Thymus (tissue), 11 donors: Measurements from ENCODE around the gene C19orf73. TPM values are rescaled to one million over a fixed set of nuclear protein-coding genes. Genes with fewer than 3 reads are reported as not detected.

Source experiments
- DNase-seq, 9 donors: peaks; one replicate each; pipeline ENCODE4 v3.0.0-alpha.2; 2013; ENCODE audit warnings: low spot score in 9 of 9, low read depth in 6 of 9, missing footprints in 1 of 9
- H3K27ac ChIP-seq, 2 donors: one replicate each; pipeline ENCODE4 v1.5.1; 2013; ENCODE audit warnings: control low read depth in 1 of 2, low read depth in 1 of 2, low read length in 1 of 2, mild to moderate bottlenecking in 1 of 2, moderate library complexity in 1 of 2
- H3K27me3 ChIP-seq, 2 donors: one replicate each; pipeline ENCODE4 v1.5.1; 2013; ENCODE audit warnings: low read length in 1 of 2; ENCODE audit not compliant: control insufficient read depth in 2 of 2, insufficient read depth in 1 of 2
- H3K36me3 ChIP-seq, 2 donors: one replicate each; pipeline ENCODE4 v1.5.1; 2013; ENCODE audit warnings: low read length in 1 of 2, mild to moderate bottlenecking in 1 of 2, moderate library complexity in 1 of 2; ENCODE audit not compliant: control insufficient read depth in 2 of 2, insufficient read depth in 2 of 2
- H3K4me1 ChIP-seq, 2 donors: one replicate each; pipeline ENCODE4 v1.5.1; 2013; ENCODE audit warnings: low read length in 2 of 2; ENCODE audit not compliant: control insufficient read depth in 2 of 2, insufficient read depth in 2 of 2
- H3K4me3 ChIP-seq, 2 donors: one replicate each; pipeline ENCODE4 v1.5.1; 2013; ENCODE audit warnings: low read length in 2 of 2, control low read depth in 1 of 2, mild to moderate bottlenecking in 1 of 2
- H3K9me3 ChIP-seq, 2 donors: one replicate each; pipeline ENCODE4 v1.5.1; 2013; ENCODE audit warnings: low read length in 1 of 2, mild to moderate bottlenecking in 1 of 2; ENCODE audit not compliant: control insufficient read depth in 2 of 2, insufficient read depth in 1 of 2
- WGBS: extraction: QIAGEN DNeasy Blood & Tissue Kit; methylation state at CpG from one replicate; pipeline ENCODE4 v1.1.7; 2013; 5-methylcytosine and 5-hydroxymethylcytosine counted together
- polyA plus RNA-seq: library from polyadenylated mRNA; stranded (reverse); fragments of 200-250 nt; gene quantifications from one replicate; pipeline ENCODE4 v1.2.3, GENCODE V29; 2013
- total RNA-seq: library from RNA; stranded (reverse); fragments of 120-200 nt; gene quantifications from one replicate; pipeline ENCODE4 v1.2.4, GENCODE V29; 2013
- donor health status: healthy.

The C19orf73 gene
- total and polyA plus RNA-seq, 2 donors, result 2.7 to 4.0 TPM

GRCh38 chr19:49157445-49158224 lies 38.7 kb upstream of the C19orf73 start, which contains the start of gene TRPM4:
Gene TRPM4 (plus strand): TSS chr19:49157792. CDS start chr19:49157867, 75 bp downstream.
- H3K36me3 ChIP-seq, result no peaks in the 10 kb centered on the region
- no peak for DNase-seq

GRCh38 chr19:49155820-49156346 lies 36.9 kb upstream of the C19orf73 start:
- peaks cover 35 to 93% of the 10 kb centered on the region in 2 donors for H3K27me3 ChIP-seq
- no peak for DNase-seq
- WGBS, result 59% methylated on average over 4 of the region's 4 CpGs
- peaks cover 0 to 8% of the 10 kb centered on the region in 2 donors for H3K4me1 ChIP-seq
- no peak overlapping the region for H3K27ac ChIP-seq
- no peaks in the 10 kb centered on the region for H3K36me3 ChIP-seq
- no peak overlapping the region for H3K4me3 ChIP-seq
- peaks cover 5 to 8% of the 10 kb centered on the region in 2 donors for H3K9me3 ChIP-seq

More at GRCh38 chr19:49157445-49158224, 38.7 kb upstream of the C19orf73 start, which contains the start of gene TRPM4:
- 2% methylated on average over 41 of the region's 41 CpGs for WGBS
- Histone ChIP-seq H3K9me3 (peaks cover 0 to 1% of the 10 kb centered on the region in 2 donors), H3K27me3 (peaks cover 22 to 78% of the 10 kb centered on the region in 2 donors), H3K27ac (no peak within 1 kb of the TSS), H3K4me3 (peak within 1 kb of the TSS; percentile 35 to 37), H3K4me1 (peaks cover 0 to 8% of the 10 kb centered on the region in 2 donors)

GRCh38 chr19:49155005-49155819 lies 36.3 kb upstream of the C19orf73 start, which contains the start of gene HRC:
Gene HRC (minus strand): TSS chr19:49155396. CDS start chr19:49155237, 159 bp downstream.
- Histone ChIP-seq H3K36me3 (no peaks in the 10 kb centered on the region), H3K27ac (no peak within 1 kb of the TSS), H3K27me3 (peaks cover 42 to 94% of the 10 kb centered on the region in 2 donors), H3K4me1 (peaks cover 2 to 15% of the 10 kb centered on the region in 2 donors), H3K4me3 (no peak within 1 kb of the TSS), H3K9me3 (peaks cover 5 to 8% of the 10 kb centered on the region in 2 donors)
- no peak for DNase-seq
- WGBS, result 74% methylated on average over 19 of the region's 19 CpGs

- Histone ChIP-seq H3K27me3 (peaks cover 47 to 96% of the 10 kb centered on the region in 2 donors), H3K27ac (no peak overlapping the region), H3K36me3 (no peaks in the 10 kb centered on the region), H3K9me3 (peaks cover 5 to 13% of the 10 kb centered on the region in 2 donors), H3K4me3 (no peak overlapping the region), H3K4me1 (peaks cover 2 to 24% of the 10 kb centered on the region in 2 donors)
- DNase-seq, result no peak
- 98% methylated on average over 6 of the region's 6 CpGs for WGBS
Observed at GRCh38 chr19:49154279-49154678, 35.3 kb upstream of the C19orf73 start.

GRCh38 chr19:49153167-49153809 lies 34.3 kb upstream of the C19orf73 start:
- Histone ChIP-seq H3K4me1 (peaks cover 2 to 26% of the 10 kb centered on the region in 2 donors), H3K4me3 (no peak overlapping the region), H3K27me3 (peaks cover 48 to 98% of the 10 kb centered on the region in 2 donors), H3K9me3 (peaks cover 5 to 13% of the 10 kb centered on the region in 2 donors), H3K36me3 (no peaks in the 10 kb centered on the region), H3K27ac (no peak overlapping the region)
- 90% methylated on average over 10 of the region's 10 CpGs for WGBS
- no peak for DNase-seq

GRCh38 chr19:49152119-49152550 lies 33.2 kb upstream of the C19orf73 start:
- peaks cover 2 to 23% of the 10 kb centered on the region in 2 donors for H3K4me1 ChIP-seq
- H3K36me3 ChIP-seq, result no peaks in the 10 kb centered on the region
- no peak overlapping the region for H3K4me3 ChIP-seq
- peaks cover 46 to 98% of the 10 kb centered on the region in 2 donors for H3K27me3 ChIP-seq
- WGBS, result 29% methylated on average over 10 of the region's 10 CpGs
- peaks cover 4 to 13% of the 10 kb centered on the region in 2 donors for H3K9me3 ChIP-seq
- DNase-seq, result no peak
- no peak overlapping the region for H3K27ac ChIP-seq

DNA sequence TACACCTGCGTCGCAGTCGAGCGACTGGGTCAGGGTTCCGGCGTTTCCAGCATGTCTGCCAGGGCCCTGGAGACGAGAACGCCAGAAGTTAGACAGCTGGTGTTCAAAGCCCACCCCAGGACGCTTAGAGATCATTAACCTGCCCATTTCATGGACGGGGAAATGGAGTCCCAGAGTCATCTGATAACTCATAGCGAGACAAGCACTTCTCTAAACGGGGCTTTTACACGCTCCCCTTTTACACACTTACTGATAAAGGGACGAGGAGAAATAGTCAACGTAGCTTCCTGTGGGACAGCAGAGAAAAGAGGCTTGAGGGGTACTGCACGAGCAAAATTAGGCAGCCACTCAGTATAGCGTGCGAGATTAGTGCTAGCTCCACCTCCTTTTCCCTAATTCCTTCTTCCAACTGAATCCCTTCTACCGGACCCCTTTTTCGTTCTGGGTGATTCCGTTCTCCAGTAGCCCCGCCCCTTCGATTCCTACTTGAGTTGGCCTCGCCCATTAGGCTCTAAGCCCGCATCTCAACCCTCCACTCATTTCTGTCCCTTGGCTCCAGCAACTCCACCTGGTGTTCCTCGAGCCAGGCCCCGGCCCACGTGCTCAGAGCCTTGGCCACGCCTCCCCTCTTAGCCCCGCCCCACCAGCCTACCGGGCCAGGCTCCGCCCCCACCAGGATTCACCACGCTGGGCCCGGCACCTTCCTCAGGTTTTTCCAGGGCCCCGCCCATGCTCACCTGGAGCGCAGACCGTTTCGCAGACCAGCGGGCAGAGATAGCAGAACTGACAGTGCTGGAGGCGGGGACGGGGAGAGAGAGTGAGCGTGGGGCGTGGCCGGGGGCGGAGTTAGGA lies 32.5 kb upstream of the C19orf73 start:
- Histone ChIP-seq H3K9me3 (peaks cover 4 to 13% of the 10 kb centered on the region in 2 donors), H3K27ac (no peak overlapping the region), H3K27me3 (peaks cover 46 to 99% of the 10 kb centered on the region in 2 donors), H3K36me3 (no peaks in the 10 kb centered on the region), H3K4me3 (no peak overlapping the region), H3K4me1 (peaks cover 2 to 23% of the 10 kb centered on the region in 2 donors)
- 18% methylated on average over 45 of the region's 45 CpGs for WGBS
- DNase-seq, result no peak

DNA sequence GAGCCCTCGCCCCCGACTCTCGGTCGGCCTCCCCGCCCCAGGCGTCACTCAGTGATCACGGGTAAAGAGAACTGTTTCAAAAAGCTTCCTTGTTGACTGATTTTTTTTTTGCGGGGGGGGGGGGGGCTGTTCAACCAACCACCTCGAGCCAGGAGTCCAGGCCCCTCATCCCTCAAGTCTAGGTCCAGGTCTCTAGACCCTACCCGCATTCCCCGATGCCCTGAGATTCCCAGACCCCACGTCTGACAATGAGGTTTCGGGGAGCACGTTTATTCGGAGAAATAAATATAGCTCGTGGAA lies 32.0 kb upstream of the C19orf73 start:
- H3K27ac ChIP-seq, result no peak overlapping the region
- H3K9me3 ChIP-seq, result peaks cover 4 to 13% of the 10 kb centered on the region in 2 donors
- H3K27me3 ChIP-seq, result peaks cover 46 to 99% of the 10 kb centered on the region in 2 donors
- H3K36me3 ChIP-seq, result no peaks in the 10 kb centered on the region
- DNase-seq, result no peak
- WGBS, result 10% methylated on average over 16 of the region's 16 CpGs
- peak overlapping the region; percentile 23 to 40 for H3K4me3 ChIP-seq
- H3K4me1 ChIP-seq, result peaks cover 2 to 23% of the 10 kb centered on the region in 2 donors
